Sigmoid colon (tissue), 7 donors: ENCODE data around the gene FGF22. TPM values are rescaled to one million over a fixed set of nuclear protein-coding genes. Genes with fewer than 3 reads are reported as not detected.

ENCODE experiments used
- DNase-seq: peaks from one replicate; pipeline ENCODE4 v3.0.0-alpha.2; 2019
- H3K27ac ChIP-seq, 4 donors: fragments of 200-600 bp; sonication (generic); one replicate each; pipeline ENCODE4 v1.5.1; 2016 to 2019; ENCODE audit warnings: mild to moderate bottlenecking in 1 of 4
- H3K27me3 ChIP-seq, 3 donors: fragments of 200-600 bp; sonication (generic); one replicate each; pipeline ENCODE4 v1.5.1; 2019; ENCODE audit warnings: mild to moderate bottlenecking in 1 of 3
- H3K36me3 ChIP-seq, 4 donors: fragments of 200-600 bp; sonication (generic); one replicate each; pipeline ENCODE4 v1.5.1; 2016 to 2019
- H3K4me1 ChIP-seq, 4 donors: fragments of 200-600 bp; sonication (generic); one replicate each; pipeline ENCODE4 v1.5.1; 2017 to 2019
- H3K4me3 ChIP-seq, 4 donors: fragments of 200-600 bp; sonication (generic); one replicate each; pipeline ENCODE4 v1.5.1; 2017 to 2019; ENCODE audit warnings: mild to moderate bottlenecking in 2 of 4, moderate library complexity in 1 of 4
- H3K9me3 ChIP-seq, 4 donors: fragments of 200-600 bp in 3 of 4; sonication (generic) in 3 of 4; one replicate each; pipeline versions ENCODE4 v1.5.1 to v1.6.1; 2013 to 2019
- EP300 ChIP-seq, 4 donors: sonication (generic); formaldehyde crosslinking; IDR thresholded peaks; one replicate each; pipeline ENCODE4 v1.6.1; 2017; ENCODE audit warnings: antibody characterized with exemption in 4 of 4
- POLR2A ChIP-seq, 2 donors: fragments of 450-650 bp; IDR thresholded peaks; one replicate each; pipeline ENCODE4 v1.6.1; 2016; ENCODE audit warnings: antibody characterized with exemption in 2 of 2, mild to moderate bottlenecking in 2 of 2, moderate library complexity in 2 of 2
- POLR2AphosphoS5 ChIP-seq, 4 donors: sonication (generic); formaldehyde crosslinking; IDR thresholded peaks; one replicate each; pipeline ENCODE4 v1.6.1; 2017; ENCODE audit warnings: antibody characterized with exemption in 4 of 4
- WGBS, 2 donors: extraction: QIAGEN DNeasy Blood & Tissue Kit; methylation state at CpG; one replicate each; pipeline ENCODE4 v1.1.7; 2013; 5-methylcytosine and 5-hydroxymethylcytosine counted together
- intact Hi-C: fragments of 100-400 bp; cut with DNase I; formaldehyde crosslinking; loops from one replicate; pipeline ENCODE4 v1.15.1; 2023
- polyA plus RNA-seq, 3 donors: library from polyadenylated mRNA; stranded (reverse); fragments of 200-250 nt; gene quantifications; one replicate each; pipeline ENCODE4 v1.2.3, GENCODE V29; 2013
- total RNA-seq, 4 donors: library from RNA; depleted of rRNA; stranded (reverse); fragments of >200 nt; gene quantifications; one replicate each; pipeline ENCODE4 v1.1.0, GENCODE V29; 2016
- TF ChIP-seq, protein P1 (sequence below), 4 experiments: fragments of 450-650 bp in 3 of 4; fragments of 200-600 bp in 1 of 4; IDR thresholded peaks; one replicate each; pipeline ENCODE4 v1.5.1; 2016 to 2019; ENCODE audit warnings: antibody characterized with exemption in 4 of 4, mild to moderate bottlenecking in 3 of 4, moderate library complexity in 2 of 4
- donor health status: healthy with polysubstance abuse.
- donor health status: Bipolar disorder and iron deficiency.
- donor health status: healthy.

The FGF22 gene
- total and polyA plus RNA-seq, 7 donors, result 0.20 to 1.7 (median 0.99) TPM; not detected in 4

DNA sequence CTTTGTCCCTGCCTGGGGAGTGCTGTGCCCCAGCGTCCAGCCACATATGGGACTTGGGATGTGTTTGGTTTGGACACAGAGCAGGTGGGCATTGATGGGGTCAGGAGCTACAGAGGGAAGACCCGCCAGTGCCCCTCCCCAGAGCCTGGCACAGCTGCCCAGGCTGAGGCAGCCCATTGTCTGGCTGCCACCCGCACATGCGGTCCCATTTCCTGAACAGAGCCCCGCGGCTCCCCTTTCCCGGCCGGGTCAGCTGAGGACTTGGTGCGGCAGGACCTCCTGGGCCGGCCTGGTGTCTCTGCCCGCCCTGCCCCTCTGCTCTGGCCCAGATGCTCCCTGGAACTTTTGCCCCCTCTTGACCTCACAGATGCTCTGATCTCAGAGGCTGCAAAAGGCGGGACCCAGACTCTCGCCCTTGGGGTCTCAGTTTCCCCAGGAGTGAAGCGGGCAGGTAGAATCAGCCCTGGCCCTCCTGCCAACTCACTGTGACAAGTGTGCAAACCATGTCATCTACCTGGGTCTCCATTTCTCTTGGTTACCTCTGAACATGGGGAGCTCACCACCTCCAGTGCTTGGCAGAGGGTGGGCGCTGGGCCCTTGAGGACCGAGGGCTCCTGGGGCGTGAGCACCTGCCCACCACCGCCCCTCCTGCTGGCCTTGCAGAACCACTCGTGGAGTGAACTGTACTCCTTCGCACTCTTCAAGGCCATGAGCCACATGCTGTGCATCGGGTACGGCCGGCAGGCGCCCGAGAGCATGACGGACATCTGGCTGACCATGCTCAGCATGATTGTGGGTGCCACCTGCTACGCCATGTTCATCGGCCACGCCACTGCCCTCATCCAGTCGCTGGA lies 32.2 kb upstream of the FGF22 start:
- no peak overlapping the region for H3K4me3 ChIP-seq
- no peaks in the 10 kb centered on the region for H3K27me3 ChIP-seq
- no peak overlapping the region for H3K27ac ChIP-seq
- H3K4me1 ChIP-seq, result peaks cover 0 to 7% (median 0%) of the 10 kb centered on the region in 4 donors
- DNase-seq, result no peak
- no peaks in the 10 kb centered on the region for H3K9me3 ChIP-seq
- H3K36me3 ChIP-seq, result no peaks in the 10 kb centered on the region
- TF ChIP-seq, protein P1, sequence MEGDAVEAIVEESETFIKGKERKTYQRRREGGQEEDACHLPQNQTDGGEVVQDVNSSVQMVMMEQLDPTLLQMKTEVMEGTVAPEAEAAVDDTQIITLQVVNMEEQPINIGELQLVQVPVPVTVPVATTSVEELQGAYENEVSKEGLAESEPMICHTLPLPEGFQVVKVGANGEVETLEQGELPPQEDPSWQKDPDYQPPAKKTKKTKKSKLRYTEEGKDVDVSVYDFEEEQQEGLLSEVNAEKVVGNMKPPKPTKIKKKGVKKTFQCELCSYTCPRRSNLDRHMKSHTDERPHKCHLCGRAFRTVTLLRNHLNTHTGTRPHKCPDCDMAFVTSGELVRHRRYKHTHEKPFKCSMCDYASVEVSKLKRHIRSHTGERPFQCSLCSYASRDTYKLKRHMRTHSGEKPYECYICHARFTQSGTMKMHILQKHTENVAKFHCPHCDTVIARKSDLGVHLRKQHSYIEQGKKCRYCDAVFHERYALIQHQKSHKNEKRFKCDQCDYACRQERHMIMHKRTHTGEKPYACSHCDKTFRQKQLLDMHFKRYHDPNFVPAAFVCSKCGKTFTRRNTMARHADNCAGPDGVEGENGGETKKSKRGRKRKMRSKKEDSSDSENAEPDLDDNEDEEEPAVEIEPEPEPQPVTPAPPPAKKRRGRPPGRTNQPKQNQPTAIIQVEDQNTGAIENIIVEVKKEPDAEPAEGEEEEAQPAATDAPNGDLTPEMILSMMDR (IDR thresholded peaks at IDR 0.05), result no peak
- no peak for TF ChIP-seq EP300 (IDR thresholded peaks at IDR 0.05)
- no peak for TF ChIP-seq POLR2AphosphoS5 (IDR thresholded peaks at IDR 0.05)
- no peak for TF ChIP-seq POLR2A (IDR thresholded peaks at IDR 0.05)
- intact Hi-C loops, result no loop called here
- WGBS, 2 donors, result 80 to 88% methylated on average over 30 of the region's 30 CpGs

DNA sequence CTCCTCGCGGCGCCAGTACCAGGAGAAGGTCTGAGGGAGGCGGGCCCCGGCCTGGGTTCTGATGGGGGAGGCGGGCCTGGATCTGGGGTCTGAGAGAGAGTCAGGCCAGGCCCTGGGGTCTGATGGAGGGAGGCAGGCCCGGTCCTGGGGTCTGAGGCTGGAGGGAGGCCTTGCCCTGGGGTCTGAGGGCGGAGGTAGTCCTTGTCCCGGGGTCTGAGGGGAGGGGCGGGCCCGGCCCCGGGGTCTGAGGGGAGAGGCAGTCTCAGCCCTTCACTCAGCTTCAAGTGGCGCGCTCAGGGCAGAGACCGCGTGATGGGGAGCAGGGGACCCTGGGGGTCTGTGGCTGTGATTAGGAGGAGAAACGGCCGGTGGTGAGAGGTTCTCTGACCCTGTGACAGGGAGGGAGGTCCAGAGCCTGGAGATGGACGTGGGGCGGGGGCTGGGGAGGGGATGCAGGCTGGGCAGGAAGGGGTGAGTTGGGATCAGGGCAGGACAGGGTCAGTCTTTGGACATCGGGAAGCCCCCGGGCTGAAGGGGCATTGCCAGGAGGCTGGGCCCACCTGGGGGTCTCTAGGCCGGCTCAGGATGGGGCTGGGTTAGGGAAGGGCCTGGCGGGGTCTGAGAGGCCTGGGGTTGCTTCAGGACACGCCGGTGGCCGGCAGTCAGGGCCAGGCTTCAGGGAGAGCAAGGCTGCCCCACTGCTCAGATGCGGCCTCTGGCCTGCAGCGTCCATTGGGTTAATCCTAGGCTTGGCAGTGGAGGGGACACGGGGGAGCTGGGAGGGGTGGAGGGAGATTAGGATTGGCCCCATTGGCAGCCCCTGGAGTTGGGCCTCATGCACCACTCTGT lies 31.3 kb upstream of the FGF22 start:
- H3K27me3 ChIP-seq, result no peaks in the 10 kb centered on the region
- H3K4me1 ChIP-seq, result peaks cover 0 to 7% (median 0%) of the 10 kb centered on the region in 4 donors
- H3K27ac ChIP-seq, result no peak overlapping the region
- no peaks in the 10 kb centered on the region for H3K36me3 ChIP-seq
- no peak overlapping the region for H3K4me3 ChIP-seq
- TF ChIP-seq, protein P1 (IDR thresholded peaks at IDR 0.05), result no peak
- TF ChIP-seq POLR2AphosphoS5 (IDR thresholded peaks at IDR 0.05) (no peak), EP300 (IDR thresholded peaks at IDR 0.05) (no peak), POLR2A (IDR thresholded peaks at IDR 0.05) (no peak)
- intact Hi-C loops, result no loop called here
- DNase-seq, result no peak
- WGBS, 2 donors, result 73 to 85% methylated on average over 30 of the region's 30 CpGs
- no peaks in the 10 kb centered on the region for H3K9me3 ChIP-seq

DNA sequence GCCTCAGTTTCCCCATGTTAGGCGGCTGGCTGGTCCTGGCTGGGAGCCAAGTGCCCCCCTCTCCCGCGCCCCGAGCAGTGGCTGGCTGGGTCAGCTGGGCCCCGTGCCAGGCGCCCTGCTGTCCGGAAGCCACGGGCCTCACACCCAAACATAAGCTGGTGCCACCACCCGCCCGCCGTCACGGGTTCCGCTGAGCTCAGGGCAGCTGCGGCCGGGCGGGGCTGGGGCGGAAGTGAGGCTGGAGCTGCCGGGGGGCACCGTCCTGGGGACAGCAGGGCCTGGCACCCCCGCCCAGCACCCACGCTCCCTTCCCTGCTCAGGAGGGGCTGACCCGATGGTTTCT lies 30.7 kb upstream of the FGF22 start:
- no peak for DNase-seq

DNA sequence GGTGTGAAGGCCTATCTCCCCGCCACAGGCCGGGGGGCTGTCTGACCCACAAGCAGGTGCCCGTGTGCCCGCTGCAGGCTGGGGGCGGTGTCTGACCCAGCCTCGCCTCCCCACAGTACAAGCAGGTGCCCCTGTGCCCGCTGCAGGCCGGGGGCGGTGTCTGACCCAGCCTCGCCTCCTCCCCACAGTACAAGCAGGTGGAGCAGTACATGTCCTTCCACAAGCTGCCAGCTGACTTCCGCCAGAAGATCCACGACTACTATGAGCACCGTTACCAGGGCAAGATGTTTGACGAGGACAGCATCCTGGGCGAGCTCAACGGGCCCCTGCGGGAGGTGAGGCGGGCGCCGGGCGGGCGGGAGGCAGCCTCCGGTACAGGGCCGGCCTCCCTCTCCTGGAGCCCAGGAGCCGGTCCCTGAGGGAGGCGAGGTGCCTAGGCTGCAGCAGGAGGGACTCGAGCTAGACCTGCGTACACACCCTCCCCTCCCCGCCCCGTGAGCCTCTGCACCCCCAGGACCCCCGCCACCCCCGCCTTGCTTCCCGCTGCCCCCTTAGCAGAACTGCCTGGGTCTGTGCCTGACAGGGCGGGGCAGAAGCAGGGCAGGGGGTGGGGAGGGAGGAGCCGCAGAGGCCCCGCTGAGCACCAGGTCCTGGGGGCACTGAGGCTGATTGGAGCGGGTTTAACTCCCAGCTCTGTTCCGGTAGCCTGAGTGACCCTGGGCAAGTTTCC lies 29.4 kb upstream of the FGF22 start:
- Histone ChIP-seq H3K27me3 (no peaks in the 10 kb centered on the region), H3K4me3 (peak overlapping the region in 2 of 4 donors; percentile 16 to 23), H3K9me3 (no peaks in the 10 kb centered on the region), H3K27ac (peak overlapping the region in 1 of 4 donors; percentile 32), H3K4me1 (peaks cover 0 to 7% (median 0%) of the 10 kb centered on the region in 4 donors), H3K36me3 (no peaks in the 10 kb centered on the region)
- TF ChIP-seq POLR2AphosphoS5 (IDR thresholded peaks at IDR 0.05) (no peak), POLR2A (IDR thresholded peaks at IDR 0.05) (no peak), EP300 (IDR thresholded peaks at IDR 0.05) (no peak)
- TF ChIP-seq, protein P1 (IDR thresholded peaks at IDR 0.05), result no peak
- 17 to 42% methylated on average over 38 of the region's 38 CpGs for WGBS, 2 donors
- DNase-seq, result no peak
- intact Hi-C loops, result no loop called here

More for the DNA sequence above, 30.7 kb upstream of the FGF22 start:
- H3K9me3 ChIP-seq, result no peaks in the 10 kb centered on the region
- intact Hi-C loops, result no loop called here
- H3K4me3 ChIP-seq, result no peak overlapping the region
- no peaks in the 10 kb centered on the region for H3K27me3 ChIP-seq
- TF ChIP-seq, protein P1 (IDR thresholded peaks at IDR 0.05), result no peak
- TF ChIP-seq POLR2AphosphoS5 (IDR thresholded peaks at IDR 0.05), result no peak
- TF ChIP-seq POLR2A (IDR thresholded peaks at IDR 0.05), result no peak
- no peak for TF ChIP-seq EP300 (IDR thresholded peaks at IDR 0.05)
- no peak overlapping the region for H3K27ac ChIP-seq
- no peaks in the 10 kb centered on the region for H3K36me3 ChIP-seq
- H3K4me1 ChIP-seq, result peaks cover 0 to 7% (median 0%) of the 10 kb centered on the region in 4 donors
- WGBS, 2 donors, result 13 to 66% methylated on average over 22 of the region's 22 CpGs
